Germinal center (tissue), 1 donor: ENCODE results near the gene ZDHHC12.

Experiments
- DNase-seq: peaks from one replicate; pipeline ENCODE4 v3.0.0; 2012; ENCODE audit warnings: mixed read lengths, low spot score

The ZDHHC12 gene

DNA sequence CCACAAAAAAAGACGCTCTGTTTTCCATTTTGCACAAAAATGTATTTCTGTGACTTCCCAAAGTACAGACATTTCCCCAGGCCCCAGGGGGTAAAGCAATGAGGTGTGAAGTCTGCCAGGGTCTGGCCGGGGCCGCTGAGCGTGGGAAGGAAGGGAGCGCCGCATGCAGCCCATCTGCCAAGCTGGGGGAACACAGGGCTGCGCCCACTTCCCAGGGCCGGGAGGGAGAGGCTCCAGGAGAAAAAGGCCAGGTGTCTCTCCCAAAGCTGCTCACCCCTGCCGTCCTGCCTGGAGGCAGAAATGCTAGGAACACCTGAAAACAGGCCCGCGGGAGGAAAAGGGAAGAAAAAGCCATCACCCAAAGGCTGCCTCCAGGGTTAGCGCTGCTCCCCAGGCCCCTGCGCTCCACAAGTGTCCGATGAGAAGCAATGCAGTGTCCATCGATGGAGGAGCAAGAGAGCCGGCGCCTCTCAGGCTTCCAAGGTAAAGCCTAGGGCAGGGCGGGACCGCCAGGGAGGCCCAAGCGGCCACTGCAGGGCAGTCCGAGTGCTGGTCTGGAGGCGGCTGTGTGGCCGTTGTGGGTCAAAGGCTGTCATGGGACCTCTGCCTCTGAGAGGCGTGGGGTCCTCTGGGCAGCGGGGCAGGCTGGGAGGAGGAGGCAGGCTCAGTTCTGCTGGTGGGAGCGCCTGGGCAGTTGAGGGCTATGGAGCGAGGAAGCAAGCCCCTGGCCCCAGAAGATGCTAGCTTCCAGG is 6.0 kb upstream of the ZDHHC12 start:
- DNase-seq, result no peak

DNA sequence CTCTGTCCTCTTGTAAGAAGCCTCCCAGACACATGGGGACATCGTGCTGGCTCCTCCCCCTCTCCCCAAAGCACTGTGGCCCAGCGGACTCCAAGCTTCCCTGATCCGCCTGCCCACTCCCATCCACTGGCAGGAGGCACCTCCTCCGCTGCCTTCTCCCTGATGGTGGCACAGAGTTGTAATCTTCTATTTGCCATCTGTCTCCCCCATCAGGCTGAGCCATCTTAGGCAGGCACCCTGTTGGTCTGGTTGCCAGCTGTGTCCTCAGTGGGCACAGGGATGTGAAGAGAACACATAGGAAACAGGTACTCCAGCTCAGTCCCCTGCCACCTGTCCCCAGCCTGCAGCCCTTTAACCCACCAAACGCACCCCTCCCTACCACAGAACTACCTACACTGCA is 5.4 kb upstream of the ZDHHC12 start:
- DNase-seq, result no peak

DNA sequence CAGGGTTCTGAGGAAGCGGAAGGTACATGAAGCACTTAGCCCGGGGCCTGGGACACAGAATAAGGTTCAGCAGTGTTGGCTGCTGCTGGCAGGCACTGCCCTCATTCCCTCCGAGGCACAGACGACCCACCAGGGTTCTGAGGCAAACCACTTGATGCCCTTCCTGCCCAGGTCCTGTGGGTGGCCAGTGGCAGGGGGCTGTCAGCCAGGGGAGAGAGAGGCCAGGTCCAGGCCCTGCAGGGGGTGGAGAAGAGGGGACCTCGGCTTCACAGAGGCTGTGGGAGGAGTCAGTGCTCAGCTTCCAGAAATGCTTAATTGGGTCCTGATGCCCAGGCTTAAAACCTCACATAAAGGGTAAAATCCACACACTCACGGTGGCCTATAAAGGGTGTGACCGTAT is 4.4 kb upstream of the ZDHHC12 start:
- DNase-seq, result no peak

DNA sequence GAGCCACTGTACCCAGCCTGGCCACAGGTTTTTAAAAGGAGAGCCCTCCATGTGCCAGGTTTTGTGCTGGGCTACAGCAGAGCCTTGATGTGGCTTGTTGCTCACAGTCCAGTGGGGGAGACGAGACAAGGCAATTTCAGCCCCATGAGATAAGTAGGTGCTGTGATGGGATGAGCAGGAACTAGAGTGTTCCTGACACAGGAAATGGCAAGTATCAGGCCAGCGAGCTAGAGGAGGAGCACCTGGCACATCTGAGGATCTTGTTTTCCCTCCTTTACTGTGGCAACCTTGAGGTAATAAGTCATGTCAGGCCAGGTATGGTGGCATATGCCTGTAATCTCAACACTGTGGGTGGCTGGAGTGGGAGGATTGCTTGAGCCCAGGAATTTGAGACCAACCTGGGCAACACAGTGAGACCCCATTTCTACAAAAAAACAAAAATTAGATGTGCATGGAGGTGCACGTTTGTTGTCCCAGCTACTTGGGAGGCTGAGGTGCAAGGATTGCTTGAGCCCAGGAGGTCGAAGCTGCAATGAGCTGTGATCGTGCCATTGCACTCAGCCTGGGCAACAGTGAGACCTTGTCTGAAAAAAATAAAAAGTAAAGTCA is 3.8 kb upstream of the ZDHHC12 start:
- DNase-seq, result no peak

DNA sequence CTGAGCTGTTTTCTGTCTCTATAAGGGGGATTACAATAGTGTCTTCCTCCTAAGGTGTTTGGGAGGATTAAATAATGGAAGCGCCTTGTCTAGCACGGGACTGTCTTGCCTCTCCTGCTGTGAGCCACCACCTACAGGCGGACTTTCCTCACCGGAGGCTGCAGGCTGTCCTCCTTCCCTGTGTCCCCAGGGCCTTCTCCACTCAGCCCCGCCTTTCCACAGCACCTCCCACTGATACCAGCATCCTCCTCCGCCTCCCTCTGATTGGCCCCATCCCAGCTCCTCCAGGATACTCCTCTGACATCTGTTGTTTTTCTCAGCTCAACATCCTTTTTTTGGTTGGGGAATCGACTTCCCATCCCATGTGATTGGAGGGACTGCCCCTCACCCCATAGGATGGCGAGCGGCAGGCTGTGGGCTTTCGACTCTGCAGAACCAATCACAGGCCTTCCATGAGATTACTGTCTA is 851 bp upstream of the ZDHHC12 start:
- DNase-seq, result peak; percentile 53

DNA sequence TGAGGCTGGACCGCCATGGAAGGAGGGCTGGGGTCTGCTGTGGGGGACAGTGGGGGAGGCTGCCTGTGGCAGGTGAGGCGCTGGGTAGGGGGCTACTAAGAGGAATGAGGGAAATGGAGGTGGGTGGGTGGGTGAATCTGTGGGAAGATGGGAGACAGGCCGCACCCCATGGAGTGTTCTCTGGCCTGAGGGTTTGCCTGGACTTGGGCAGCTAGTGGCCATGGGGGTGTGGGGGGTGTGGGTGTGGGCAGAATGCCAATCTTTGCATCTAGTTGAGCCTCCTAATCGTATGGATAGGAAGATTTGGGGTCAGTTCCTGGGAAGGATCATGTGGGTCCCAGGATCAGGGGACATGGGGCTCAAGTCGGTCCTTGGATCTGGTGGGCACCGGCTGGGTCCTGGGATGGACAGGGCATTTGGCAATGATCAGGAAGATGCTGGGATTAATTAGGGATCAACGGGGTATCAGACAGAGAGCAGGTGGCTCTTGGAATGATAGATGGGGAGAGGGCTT is 518 bp downstream of the ZDHHC12 start:
- DNase-seq, result no peak

DNA sequence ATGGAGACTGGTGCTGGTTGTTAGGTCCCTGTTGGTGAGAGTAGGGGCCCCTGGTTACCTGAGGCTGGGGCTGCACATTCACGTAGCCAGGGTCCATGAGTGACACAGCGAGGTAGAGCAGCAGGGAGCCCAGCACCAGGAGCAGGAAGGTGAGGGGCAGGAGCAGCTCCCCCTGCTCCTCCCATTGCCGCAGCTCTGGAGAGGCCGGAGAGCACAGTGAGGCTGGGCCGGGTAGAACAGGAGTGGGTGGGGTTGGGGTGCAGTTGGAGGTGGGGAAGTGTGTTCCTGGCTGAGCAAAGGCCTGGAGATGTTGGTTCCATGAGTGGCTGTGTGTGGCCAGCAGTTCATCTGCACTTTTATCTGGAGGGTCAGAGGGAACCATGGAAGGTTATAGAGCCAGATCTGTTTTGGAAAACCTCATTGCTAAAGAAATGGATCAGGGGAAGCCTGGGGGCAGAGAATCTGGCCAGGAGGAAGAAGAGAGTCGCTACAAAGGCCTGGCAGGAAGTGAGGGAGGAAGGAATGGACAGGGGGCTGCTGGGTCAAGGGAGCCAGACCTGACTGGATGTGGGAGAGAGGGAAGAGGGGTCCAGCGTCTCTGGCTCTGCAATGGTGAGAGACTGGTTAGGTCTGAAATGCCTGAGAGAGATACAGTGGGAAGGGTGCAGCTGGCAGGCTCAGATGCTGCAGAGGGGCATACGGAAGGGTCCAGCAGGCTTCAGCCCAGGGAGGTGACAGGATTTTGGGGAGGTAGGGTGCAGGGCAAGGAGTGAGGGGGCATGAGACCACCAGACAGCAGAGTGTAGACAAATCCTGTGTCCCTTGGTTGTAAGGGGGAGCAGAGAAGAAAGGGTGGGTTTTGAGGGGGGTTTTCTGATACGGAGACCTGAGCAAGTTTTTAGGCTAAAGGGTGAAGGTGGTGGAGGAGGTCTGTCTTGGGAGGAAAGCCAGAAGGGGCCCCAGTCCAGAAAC is 1.3 kb downstream of the ZDHHC12 start:
- DNase-seq, result no peak

DNA sequence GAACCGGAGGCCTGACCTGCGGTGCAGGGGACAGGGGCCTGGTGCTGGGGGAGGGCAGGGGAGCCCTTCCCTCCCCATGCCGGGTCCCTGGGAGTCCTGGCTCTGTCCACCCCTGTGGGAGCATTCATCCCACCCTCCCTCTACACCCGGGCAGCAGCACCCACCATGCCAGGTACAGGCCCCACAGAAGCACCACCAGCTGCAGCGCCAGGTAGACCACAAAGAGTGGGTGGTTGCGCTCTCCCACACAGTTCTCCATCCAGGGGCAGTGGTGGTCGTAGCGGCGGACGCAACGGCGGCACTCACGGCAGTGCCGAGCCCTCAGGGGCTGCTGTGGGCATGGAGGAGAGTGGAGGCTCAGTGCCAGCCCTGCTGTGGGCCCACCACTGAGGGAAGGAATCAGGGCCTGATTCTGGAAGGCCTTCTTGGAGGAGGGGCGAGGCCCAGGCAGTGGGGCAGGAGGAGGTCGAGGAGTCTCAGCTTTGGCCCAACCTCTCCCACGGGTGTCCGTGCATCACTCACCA is 2.4 kb downstream of the ZDHHC12 start:
- no peak for DNase-seq

DNA sequence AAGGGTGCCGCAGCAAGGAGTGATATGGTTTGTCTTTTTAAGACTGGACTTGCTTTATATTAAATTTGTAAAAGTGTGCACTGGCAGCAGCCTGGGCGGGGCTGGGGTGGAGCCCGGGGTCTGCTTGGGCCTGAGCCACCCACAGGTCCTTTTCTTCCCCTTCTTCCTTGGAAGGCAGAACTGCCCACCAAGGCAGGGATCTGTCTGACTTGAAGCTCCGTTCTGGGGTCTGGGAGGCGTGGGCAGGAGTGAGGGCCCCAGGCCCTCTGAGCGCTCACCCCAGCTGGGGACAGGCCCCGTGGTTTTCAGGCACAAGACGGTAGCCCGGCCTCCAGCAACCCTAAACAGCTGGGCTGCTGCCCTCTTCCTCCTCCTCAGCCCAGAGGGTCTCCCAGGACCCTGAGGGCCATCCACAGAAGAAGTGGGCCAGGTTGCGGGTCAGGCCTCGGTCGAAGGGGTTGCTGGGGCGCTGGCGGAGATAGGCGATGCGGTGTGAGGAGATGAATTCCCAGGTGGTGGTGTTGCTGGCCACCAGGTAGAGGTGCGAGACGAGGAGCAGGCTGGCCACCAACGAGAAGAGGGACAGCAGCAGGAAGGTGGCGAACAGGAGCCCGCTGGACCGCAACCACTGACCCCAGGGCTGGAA is 3.0 kb downstream of the ZDHHC12 start:
- DNase-seq, result no peak

DNA sequence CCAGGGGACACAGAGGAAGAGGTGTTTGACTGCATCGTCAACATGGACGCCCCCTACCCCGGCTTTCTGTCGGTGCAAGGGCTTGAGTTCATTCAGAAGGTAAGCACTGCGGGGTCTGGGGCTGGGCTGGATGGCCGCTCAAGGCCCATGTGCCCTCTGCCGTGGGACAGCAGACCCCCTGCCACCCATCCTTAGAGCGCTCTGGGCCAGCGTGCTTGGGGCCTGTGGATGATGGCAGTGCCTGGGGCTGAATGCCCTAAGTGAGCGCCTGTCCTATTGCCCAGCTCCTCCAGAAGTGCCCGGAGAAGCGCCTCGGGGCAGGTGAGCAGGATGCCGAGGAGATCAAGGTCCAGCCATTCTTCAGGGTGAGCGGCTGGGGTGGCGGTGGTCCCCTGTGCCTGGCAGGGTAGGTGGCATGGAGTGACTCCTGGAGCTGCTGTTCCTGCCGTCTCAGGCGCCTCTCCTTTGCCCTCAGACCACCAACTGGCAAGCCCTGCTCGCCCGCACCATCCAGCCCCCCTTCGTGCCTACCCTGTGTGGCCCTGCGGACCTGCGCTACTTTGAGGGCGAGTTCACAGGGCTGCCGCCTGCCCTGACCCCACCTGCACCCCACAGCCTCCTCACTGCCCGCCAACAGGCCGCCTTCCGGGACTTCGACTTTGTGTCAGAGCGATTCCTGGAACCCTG is 3.9 kb downstream of the ZDHHC12 start:
- DNase-seq, result no peak

DNA sequence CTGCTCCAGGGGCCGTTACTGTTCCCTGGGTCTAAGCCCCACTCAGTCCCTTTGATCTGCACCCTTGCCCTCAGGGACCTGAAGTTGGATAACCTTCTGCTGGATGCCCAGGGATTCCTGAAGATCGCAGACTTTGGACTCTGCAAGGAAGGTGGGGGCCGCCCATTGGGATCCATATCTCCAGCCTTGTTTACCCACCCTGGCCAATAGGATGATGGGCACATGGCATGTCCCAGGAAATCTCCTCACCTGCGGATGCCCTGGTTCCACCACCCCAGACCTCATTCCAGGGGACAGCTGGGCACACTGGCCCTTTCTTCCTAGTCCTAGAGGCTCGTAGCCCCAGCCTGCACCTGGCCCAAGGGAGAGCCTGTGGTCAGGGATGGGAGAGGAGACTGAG is 5.5 kb downstream of the ZDHHC12 start:
- no peak for DNase-seq

DNA sequence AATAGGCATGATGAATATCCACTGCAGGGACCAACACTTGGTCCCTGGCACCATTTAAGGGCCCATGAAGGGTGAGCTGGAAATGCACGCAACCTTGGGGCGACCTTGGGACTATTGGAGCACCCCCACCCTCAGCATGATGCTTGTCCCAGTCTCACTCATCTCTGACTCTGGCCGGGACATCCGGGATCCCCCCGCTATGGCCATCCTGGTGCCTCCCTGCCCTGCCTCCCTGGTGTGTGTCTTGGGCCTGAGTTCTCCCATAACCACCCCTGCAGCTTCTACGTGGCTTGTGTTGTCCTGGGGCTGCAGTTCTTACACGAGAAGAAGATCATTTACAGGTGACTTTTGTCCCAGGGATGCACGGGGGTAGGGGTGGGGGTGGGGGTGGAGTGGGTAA is 5.9 kb downstream of the ZDHHC12 start:
- DNase-seq, result no peak

DNA sequence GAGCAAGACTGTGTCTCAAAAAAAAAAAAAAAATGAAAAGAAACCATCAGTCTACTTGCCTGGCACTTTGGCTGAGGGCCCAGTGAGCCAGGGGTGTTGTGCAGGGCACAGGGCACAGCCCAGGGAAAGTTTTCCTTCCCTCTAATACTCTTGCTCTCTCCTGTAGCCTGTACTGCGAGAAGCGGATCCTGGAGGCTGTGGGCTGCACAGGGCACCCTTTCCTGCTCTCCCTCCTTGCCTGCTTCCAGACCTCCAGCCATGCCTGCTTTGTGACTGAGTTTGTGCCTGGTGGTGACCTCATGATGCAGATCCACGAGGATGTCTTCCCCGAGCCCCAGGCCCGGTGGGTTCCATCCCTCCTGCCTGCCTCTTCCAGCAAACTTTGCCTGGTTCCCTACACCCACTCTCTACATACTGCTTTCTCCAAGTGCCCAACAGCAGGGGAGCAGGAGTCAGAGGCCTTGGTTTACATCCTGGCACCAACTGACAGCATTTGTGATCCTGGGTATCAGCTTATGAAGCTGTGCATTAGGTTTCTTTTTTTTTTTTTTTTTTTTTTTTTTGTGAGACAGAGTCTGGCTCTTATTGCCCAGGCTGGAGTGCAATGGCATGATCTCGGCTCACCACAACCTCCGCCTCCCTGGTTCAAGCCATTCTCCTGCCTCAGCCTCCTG is 7.2 kb downstream of the ZDHHC12 start:
- no peak for DNase-seq

DNA sequence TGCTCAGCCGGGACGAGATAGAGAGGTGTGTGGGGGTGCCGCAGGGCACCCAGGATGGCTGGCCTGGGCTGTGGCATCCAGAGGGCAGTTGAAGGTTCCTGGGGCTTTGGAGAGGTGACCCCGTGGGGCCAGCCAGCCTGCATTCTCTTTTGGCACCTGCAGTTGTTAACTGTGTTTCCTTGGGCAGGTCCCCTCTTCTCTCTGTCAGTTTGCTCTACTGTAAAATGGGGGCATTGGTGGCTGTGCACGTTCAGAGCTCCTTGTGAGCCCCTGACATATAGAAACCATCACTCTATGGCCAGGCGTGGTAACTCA is 8.5 kb downstream of the ZDHHC12 start:
- no peak for DNase-seq

DNA sequence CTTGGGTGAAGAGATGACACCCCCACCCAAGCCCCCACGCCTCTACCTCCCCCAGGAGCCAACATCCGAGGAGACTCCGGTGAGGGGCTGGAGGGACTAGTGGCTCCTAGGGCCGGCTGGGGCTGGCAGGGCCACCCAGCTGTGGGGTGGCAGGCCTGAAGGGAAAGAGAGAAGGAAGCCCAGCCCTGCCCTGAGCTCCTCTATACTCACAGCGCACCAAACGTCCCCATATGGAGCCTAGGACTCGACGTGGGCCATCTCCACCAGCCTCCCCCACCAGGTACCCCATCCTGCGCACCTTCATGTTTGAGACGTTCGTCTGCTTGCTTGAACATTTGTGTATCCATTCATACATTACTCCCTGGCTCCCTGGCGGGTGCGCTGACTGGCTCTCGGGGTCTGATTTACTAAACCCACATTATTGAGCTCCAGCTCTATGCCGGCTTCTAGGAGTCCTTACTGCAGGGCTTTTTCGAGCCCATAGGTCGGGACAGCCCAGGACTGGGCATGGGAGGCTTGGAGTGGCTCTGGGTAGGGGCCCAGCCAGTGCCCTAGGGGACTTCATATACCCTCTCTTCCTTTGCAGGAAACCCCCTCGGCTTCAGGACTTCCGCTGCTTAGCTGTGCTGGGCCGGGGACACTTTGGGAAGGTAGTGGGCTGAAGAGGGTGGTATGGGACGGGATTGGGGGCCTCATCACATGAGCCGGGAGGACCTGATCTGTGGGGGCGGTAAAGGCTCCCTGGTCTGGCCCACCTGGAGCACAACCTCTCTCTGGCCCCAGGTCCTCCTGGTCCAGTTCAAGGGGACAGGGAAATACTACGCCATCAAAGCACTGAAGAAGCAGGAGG is 9.1 kb downstream of the ZDHHC12 start:
- no peak for DNase-seq

DNA sequence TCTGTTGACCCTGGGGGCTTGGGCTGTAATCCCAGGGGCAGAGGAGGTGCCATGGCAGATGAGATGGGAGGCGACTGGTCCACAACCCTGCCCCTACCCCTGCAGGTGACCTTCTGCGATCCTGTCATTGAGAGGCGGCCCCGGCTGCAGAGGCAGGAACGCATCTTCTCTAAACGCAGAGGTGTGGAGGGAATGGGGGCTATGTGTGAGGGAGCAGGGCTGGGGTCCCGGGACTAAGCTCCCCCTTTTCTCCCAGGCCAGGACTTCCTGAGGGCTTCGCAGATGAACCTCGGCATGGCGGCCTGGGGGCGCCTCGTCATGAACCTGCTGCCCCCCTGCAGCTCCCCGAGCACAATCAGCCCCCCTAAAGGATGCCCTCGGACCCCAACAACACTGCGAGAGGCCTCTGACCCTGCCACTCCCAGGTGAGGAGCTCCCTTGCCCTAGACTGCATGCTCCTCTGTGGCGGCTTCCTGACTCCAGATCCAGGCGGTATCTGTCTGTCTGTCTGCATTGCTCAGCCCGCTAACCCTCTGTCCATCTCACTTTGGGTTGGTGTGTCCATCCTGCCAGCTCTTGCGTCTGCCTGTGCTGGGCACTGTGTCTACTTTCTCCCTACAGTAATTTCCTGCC is 9.9 kb downstream of the ZDHHC12 start:
- DNase-seq, result no peak

DNA sequence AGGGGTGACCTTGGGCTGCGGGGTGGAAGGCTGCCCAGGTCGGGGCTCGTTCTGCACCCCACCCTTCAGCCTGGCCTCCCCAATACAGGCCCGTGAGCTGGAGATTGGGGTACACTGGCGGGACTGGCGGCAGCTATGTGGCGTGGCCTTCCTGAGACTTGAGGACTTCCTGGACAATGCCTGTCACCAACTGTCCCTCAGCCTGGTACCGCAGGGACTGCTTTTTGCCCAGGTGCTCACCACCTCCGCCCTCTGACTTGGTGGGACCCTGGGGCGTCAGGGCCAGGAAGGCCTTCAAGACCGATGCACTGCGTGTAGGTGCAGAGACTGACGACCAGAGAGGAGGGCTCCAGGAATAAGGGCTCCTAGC is 10.5 kb downstream of the ZDHHC12 start:
- DNase-seq, result no peak

DNA sequence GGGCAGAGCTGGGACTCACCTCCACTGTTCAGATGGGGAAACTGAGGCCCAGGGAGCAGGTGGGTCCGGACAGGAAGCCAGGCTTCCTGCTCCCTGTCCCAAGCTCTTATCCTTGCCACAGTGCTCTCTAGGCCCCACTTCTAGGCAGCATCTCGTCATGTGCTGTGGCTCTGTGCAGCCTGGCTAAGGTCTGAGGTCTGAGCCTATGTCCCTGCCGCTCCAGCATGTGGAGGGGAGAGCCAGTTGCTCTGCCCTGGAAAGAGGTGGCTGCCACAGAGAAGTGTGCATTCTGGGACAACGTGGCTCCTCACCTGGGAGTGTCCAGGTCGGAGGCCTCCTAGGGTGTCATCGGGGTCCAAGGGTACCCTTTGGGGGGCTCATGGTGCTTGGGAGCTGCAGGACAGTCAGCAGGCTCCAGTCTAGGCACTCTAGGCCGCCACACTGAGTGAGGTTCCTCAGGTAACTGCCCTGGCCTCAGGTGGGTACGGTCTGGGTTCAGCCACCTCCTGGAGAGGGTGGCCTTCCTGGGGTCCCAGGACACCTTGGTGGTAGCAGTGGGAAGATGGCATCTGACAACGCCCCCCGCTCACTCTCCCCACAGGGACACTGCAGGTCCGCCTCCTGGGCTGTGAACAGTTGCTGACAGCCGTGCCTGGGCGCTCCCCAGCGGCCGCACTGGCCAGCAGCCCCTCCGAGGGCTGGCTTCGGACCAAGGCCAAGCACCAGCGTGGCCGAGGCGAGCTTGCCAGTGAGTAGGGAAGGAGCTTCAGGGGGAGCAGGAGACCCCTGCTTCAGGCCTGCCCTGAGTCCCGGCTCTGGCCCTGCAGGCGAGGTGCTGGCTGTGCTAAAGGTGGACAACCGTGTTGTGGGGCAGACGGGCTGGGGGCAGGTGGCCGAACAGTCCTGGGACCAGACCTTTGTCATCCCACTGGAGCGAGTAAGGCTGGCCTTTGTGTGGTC is 11.2 kb downstream of the ZDHHC12 start:
- DNase-seq, result no peak
